ENCODE data around the gene SENP2.

Gene SENP2

DNA sequence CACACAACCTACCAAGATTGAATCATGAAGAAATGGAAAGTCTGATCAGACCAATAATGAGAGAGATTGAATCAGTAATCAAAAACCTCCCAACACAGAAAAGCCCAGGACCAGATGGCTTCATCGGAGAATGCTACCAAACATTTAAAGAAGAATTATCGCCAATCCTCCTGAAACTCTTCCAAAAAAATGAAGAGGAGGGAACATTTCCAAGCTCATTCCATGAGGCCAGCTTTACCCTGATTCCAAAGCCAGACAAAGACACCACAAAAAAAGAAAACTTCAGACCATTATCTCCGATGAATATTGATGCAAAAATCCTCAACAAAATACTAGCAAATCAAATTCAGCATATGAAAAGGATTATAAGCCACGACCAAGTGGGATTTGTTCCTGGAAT is 94.1 kb downstream of the SENP2 start:
- no peak for DNase-seq (ENCODE audit: low read depth)
